ENCODE data around the gene IMPG1.

IMPG1 gene

GRCh38 chr6:75946146-75946831 is 126.2 kb downstream of the IMPG1 start:
- Histone ChIP-seq H3K27ac (ENCODE audit: low read length) (no peak overlapping the region), H3K9me3 (ENCODE audit: control insufficient read depth, low read depth, low read length) (no peaks in the 10 kb centered on the region), H3K27me3 (ENCODE audit: control insufficient read depth, insufficient read depth, low read length) (no peaks in the 10 kb centered on the region), H3K9ac (ENCODE audit: low read length) (no peak overlapping the region), H3K36me3 (ENCODE audit: control insufficient read depth, low read depth, low read length) (no peaks in the 10 kb centered on the region), H3K4me3 (ENCODE audit: low read length) (no peak overlapping the region), H3K4me1 (ENCODE audit: control insufficient read depth, low read depth, low read length) (peaks cover 8% of the 10 kb centered on the region)

DNA sequence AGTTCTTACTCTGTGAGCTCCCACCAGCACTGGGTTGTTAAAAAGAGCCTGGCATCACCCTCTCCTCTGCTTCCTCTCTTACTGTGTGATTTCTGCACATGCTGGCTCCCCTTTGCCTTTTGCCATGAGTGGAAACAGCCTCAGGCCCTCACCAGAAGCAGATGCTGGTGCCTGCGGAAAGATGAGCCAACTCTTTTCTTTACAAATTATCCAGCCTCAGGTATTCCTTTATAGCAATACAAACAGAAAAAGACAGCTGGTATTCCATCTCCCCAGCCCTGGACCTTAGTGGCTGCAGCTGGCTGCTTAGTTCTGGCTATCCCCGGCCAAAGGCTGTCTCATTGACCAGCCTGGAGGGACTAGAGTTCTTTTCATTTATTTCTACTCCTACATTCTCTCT is 129.1 kb downstream of the IMPG1 start:
- no peaks in the 10 kb centered on the region for H3K36me3 ChIP-seq (ENCODE audit: control insufficient read depth, low read depth, low read length)
- no peak overlapping the region for H3K4me3 ChIP-seq (ENCODE audit: low read length)
- peaks cover 8% of the 10 kb centered on the region for H3K4me1 ChIP-seq (ENCODE audit: control insufficient read depth, low read depth, low read length)
- no peak overlapping the region for H3K9ac ChIP-seq (ENCODE audit: low read length)
- H3K27me3 ChIP-seq (ENCODE audit: control insufficient read depth, insufficient read depth, low read length), result no peaks in the 10 kb centered on the region
- H3K9me3 ChIP-seq (ENCODE audit: control insufficient read depth, low read depth, low read length), result no peaks in the 10 kb centered on the region
- no peak overlapping the region for H3K27ac ChIP-seq (ENCODE audit: low read length)

GRCh38 chr6:75941509-75941908 is 131.0 kb downstream of the IMPG1 start:
- Histone ChIP-seq H3K27ac (ENCODE audit: low read length) (no peak overlapping the region), H3K27me3 (ENCODE audit: control insufficient read depth, insufficient read depth, low read length) (no peaks in the 10 kb centered on the region), H3K36me3 (ENCODE audit: control insufficient read depth, low read depth, low read length) (no peaks in the 10 kb centered on the region), H3K9me3 (ENCODE audit: control insufficient read depth, low read depth, low read length) (no peaks in the 10 kb centered on the region), H3K9ac (ENCODE audit: low read length) (no peak overlapping the region), H3K4me3 (ENCODE audit: low read length) (no peak overlapping the region), H3K4me1 (ENCODE audit: control insufficient read depth, low read depth, low read length) (peaks cover 6% of the 10 kb centered on the region)

- Histone ChIP-seq H3K27ac (ENCODE audit: low read length) (no peak overlapping the region), H3K36me3 (ENCODE audit: control insufficient read depth, low read depth, low read length) (no peaks in the 10 kb centered on the region), H3K9me3 (ENCODE audit: control insufficient read depth, low read depth, low read length) (no peaks in the 10 kb centered on the region), H3K9ac (ENCODE audit: low read length) (no peak overlapping the region), H3K4me1 (ENCODE audit: control insufficient read depth, low read depth, low read length) (no peaks in the 10 kb centered on the region), H3K27me3 (ENCODE audit: control insufficient read depth, insufficient read depth, low read length) (peaks cover 8% of the 10 kb centered on the region), H3K4me3 (ENCODE audit: low read length) (no peak overlapping the region)
Observed at GRCh38 chr6:75940564-75940963, 131.9 kb downstream of the IMPG1 start.

DNA sequence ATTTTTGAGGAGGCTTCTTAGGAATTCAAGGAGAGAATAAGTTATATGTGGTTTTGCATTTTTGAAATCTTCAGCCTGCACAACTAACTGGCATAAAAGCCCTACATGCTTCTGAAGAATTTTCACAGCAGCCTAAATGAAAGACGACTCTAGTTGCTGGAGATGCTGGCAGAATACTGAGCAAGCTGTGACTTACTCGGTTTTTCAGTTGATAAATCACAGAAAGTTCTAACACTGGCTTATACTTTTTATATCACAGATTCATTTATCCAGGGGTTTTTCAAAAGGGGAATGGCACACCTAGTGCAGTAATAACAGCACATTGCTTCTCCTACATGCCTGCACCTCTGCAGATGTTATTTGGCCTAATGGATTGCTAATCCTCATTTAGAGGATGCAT is 134.6 kb downstream of the IMPG1 start:
- Histone ChIP-seq H3K9me3 (ENCODE audit: control insufficient read depth, low read depth, low read length) (no peaks in the 10 kb centered on the region), H3K27ac (ENCODE audit: low read length) (no peak overlapping the region), H3K36me3 (ENCODE audit: control insufficient read depth, low read depth, low read length) (no peaks in the 10 kb centered on the region), H3K27me3 (ENCODE audit: control insufficient read depth, insufficient read depth, low read length) (peaks cover 16% of the 10 kb centered on the region), H3K9ac (ENCODE audit: low read length) (no peak overlapping the region), H3K4me3 (ENCODE audit: low read length) (no peak overlapping the region), H3K4me1 (ENCODE audit: control insufficient read depth, low read depth, low read length) (no peaks in the 10 kb centered on the region)

GRCh38 chr6:75936682-75937081 is 135.8 kb downstream of the IMPG1 start:
- Histone ChIP-seq H3K9me3 (ENCODE audit: control insufficient read depth, low read depth, low read length) (no peaks in the 10 kb centered on the region), H3K9ac (ENCODE audit: low read length) (no peak overlapping the region), H3K27ac (ENCODE audit: low read length) (no peak overlapping the region), H3K4me3 (ENCODE audit: low read length) (no peak overlapping the region), H3K36me3 (ENCODE audit: control insufficient read depth, low read depth, low read length) (no peaks in the 10 kb centered on the region), H3K4me1 (ENCODE audit: control insufficient read depth, low read depth, low read length) (no peaks in the 10 kb centered on the region), H3K27me3 (ENCODE audit: control insufficient read depth, insufficient read depth, low read length) (peaks cover 16% of the 10 kb centered on the region)

- H3K27ac ChIP-seq (ENCODE audit: low read length), result no peak overlapping the region
- H3K9ac ChIP-seq (ENCODE audit: low read length), result no peak overlapping the region
- H3K36me3 ChIP-seq (ENCODE audit: control insufficient read depth, low read depth, low read length), result no peaks in the 10 kb centered on the region
- peaks cover 16% of the 10 kb centered on the region for H3K27me3 ChIP-seq (ENCODE audit: control insufficient read depth, insufficient read depth, low read length)
- H3K9me3 ChIP-seq (ENCODE audit: control insufficient read depth, low read depth, low read length), result no peaks in the 10 kb centered on the region
- H3K4me1 ChIP-seq (ENCODE audit: control insufficient read depth, low read depth, low read length), result no peaks in the 10 kb centered on the region
- peak overlapping the region; percentile 63 for H3K4me3 ChIP-seq (ENCODE audit: low read length)
Observed at GRCh38 chr6:75935473-75935793, 137.0 kb downstream of the IMPG1 start.

GRCh38 chr6:75934643-75935472 is 137.6 kb downstream of the IMPG1 start:
- Histone ChIP-seq H3K27ac (ENCODE audit: low read length) (no peak overlapping the region), H3K9me3 (ENCODE audit: control insufficient read depth, low read depth, low read length) (no peaks in the 10 kb centered on the region), H3K4me3 (ENCODE audit: low read length) (peak overlapping the region; percentile 63), H3K9ac (ENCODE audit: low read length) (no peak overlapping the region), H3K4me1 (ENCODE audit: control insufficient read depth, low read depth, low read length) (no peaks in the 10 kb centered on the region), H3K27me3 (ENCODE audit: control insufficient read depth, insufficient read depth, low read length) (peaks cover 16% of the 10 kb centered on the region), H3K36me3 (ENCODE audit: control insufficient read depth, low read depth, low read length) (no peaks in the 10 kb centered on the region)

GRCh38 chr6:75933387-75933975 is 139.0 kb downstream of the IMPG1 start:
- Histone ChIP-seq H3K27ac (ENCODE audit: low read length) (no peak overlapping the region), H3K4me1 (ENCODE audit: control insufficient read depth, low read depth, low read length) (no peaks in the 10 kb centered on the region), H3K9ac (ENCODE audit: low read length) (no peak overlapping the region), H3K27me3 (ENCODE audit: control insufficient read depth, insufficient read depth, low read length) (peaks cover 16% of the 10 kb centered on the region), H3K4me3 (ENCODE audit: low read length) (no peak overlapping the region), H3K9me3 (ENCODE audit: control insufficient read depth, low read depth, low read length) (no peaks in the 10 kb centered on the region), H3K36me3 (ENCODE audit: control insufficient read depth, low read depth, low read length) (no peaks in the 10 kb centered on the region)

DNA sequence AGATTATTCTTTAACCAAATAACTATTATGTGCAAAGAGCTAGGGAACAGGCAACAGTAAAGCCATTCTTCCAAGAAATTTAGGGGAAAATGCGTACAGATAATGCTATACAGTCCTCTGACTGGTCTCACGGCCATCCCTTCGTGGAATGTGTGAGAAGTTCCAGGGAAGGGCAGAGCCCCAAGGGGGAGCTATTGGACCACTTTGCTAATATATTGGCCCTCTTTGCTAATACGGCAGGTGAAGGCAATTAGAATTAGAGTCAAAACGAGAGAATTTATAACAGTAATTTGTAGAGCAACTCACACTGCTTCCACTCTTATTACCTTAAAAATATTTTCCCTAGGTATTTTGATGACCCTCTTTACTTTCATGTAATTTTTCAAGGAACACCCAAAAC is 140.4 kb downstream of the IMPG1 start:
- Histone ChIP-seq H3K27ac (ENCODE audit: low read length) (no peak overlapping the region), H3K27me3 (ENCODE audit: control insufficient read depth, insufficient read depth, low read length) (peaks cover 16% of the 10 kb centered on the region), H3K9me3 (ENCODE audit: control insufficient read depth, low read depth, low read length) (no peaks in the 10 kb centered on the region), H3K36me3 (ENCODE audit: control insufficient read depth, low read depth, low read length) (no peaks in the 10 kb centered on the region), H3K9ac (ENCODE audit: low read length) (no peak overlapping the region), H3K4me3 (ENCODE audit: low read length) (no peak overlapping the region), H3K4me1 (ENCODE audit: control insufficient read depth, low read depth, low read length) (no peaks in the 10 kb centered on the region)

DNA sequence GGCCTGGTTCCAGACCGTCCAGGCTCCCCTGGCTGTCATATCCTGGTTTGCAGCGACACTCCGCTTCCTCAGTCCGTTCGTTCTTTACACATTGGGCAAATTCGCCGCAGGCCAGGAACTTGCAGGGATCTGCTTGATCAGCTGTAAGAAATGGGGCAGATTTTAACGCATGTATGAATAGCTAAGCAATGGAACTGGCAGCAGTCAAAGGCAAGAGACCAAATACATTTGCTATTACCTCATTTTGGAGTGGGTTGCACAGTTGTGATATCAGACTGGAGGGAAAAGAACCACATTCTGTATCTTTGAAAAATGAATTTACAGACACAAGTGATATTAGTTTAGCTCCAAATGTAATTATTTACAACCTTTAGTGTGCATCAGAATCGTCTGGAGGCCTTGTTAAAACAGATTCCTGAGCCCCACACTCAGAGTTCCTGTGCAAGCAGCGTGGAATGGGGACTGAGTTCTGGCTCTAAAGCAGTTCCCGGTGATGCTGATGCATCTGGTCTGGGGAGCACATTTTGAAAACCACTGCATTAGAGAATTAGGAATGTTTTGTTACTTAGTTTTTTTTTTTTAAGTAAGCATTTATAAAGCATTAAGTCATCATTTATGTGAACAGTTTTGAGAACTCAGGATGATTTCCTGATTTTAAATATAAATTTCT is 141.3 kb downstream of the IMPG1 start:
- H3K36me3 ChIP-seq (ENCODE audit: control insufficient read depth, low read depth, low read length), result no peaks in the 10 kb centered on the region
- no peak overlapping the region for H3K27ac ChIP-seq (ENCODE audit: low read length)
- no peak overlapping the region for H3K4me3 ChIP-seq (ENCODE audit: low read length)
- no peak overlapping the region for H3K9ac ChIP-seq (ENCODE audit: low read length)
- peaks cover 14% of the 10 kb centered on the region for H3K27me3 ChIP-seq (ENCODE audit: control insufficient read depth, insufficient read depth, low read length)
- no peaks in the 10 kb centered on the region for H3K9me3 ChIP-seq (ENCODE audit: control insufficient read depth, low read depth, low read length)
- no peaks in the 10 kb centered on the region for H3K4me1 ChIP-seq (ENCODE audit: control insufficient read depth, low read depth, low read length)

Data from iPS-18a (cell line).